Measurements from ENCODE around the gene SASH1. TPM values are rescaled to one million over a fixed set of nuclear protein-coding genes. Genes with fewer than 3 reads are reported as not detected.
"Not testable (repeated sequence)": the region's sequence is repeated elsewhere in the genome, so short reads cannot be mapped to it uniquely, and the experiment has no call there.

The SASH1 gene
- total RNA-seq, 1 donor from 2014 or later, result 91.9 TPM

GRCh38 chr6:148370176-148370575, 27.5 kb downstream of the SASH1 start:
- DNase-seq, result no peak

GRCh38 chr6:148374040-148374774, 31.6 kb downstream of the SASH1 start:
- DNase-seq, result no peak

- no peak for DNase-seq
Observed at GRCh38 chr6:148375401-148375800, 32.8 kb downstream of the SASH1 start.

- DNase-seq, result no peak
Observed at GRCh38 chr6:148379481-148379880, 36.8 kb downstream of the SASH1 start.

DNA sequence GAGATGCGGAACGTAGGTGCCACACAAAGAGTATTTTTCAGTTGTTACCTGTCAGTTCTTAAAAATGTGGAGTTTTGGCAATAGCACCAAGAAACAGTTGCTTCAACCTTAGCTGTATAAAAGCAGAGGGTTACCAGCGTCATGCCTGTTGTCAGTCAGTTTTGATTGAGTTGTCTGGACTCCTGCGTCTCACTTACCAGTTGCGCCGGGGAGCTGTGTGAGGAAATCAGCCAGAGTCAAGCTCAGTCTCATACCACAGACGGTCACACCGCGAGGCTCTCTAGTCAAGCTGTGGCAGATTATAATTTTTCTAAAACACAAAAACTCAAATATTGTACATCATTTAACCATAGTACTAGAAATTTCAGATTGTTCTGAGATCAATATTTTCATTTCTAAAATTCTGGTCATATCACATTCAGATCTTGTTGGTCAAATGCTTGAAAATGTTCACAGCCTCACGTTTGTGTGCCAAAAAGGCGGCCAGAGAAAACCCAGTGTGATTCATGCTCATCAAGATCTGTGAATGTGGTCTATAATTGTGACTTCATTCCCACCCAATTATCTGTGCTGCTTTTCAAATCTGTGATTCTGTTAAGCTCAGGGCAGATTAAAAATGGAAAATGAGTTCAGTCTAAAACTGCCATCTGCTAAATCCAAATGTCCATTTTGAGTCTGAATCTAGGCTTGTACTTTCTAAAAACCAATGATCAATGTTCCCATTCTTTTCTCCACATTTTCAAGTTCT, 37.5 kb downstream of the SASH1 start:
- DNase-seq, result no peak

- not testable (repeated sequence) for DNase-seq
Observed at GRCh38 chr6:148382051-148382450, 39.4 kb downstream of the SASH1 start.

- no peak for DNase-seq
Observed at GRCh38 chr6:148382861-148383260, 40.2 kb downstream of the SASH1 start.

DNA sequence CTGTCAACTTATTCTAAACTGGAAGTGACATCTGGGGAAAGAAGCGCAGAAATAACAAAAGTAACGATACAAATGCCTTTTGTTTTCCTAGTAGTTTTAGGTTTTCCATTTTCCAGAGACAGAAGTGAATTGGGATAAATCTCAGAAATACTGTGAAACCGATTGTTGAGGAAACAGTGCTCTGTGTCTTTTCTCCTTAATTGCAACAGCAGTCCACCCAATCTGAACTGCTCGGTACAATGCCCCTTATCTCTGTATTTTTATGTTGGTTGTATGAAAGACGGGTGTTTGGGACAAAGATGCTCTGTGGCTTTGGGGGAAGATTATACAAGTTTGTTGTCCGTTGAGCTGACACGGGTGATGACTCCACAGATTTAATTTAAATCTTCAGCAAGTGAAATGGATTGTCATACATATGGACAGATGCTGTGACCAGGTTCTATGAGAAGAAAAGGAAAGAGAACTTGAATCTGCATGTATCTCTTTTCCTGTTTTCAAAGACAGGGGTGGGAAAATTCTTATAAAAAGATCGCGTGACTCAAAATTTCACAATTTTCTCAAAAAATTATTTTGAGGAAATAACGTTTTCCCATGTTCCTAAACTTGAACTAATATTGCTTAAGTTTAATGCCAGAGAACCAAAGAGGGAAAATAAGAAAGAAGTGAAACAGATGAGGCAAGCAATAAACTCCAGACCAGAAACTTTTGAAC, 41.2 kb downstream of the SASH1 start:
- DNase-seq, result no peak

- no peak for DNase-seq
Observed at GRCh38 chr6:148385379-148385778, 42.7 kb downstream of the SASH1 start.

- no peak for DNase-seq
Observed at GRCh38 chr6:148388521-148388920, 45.9 kb downstream of the SASH1 start.

GRCh38 chr6:148389086-148389485, 46.4 kb downstream of the SASH1 start:
- DNase-seq, result no peak

DNA sequence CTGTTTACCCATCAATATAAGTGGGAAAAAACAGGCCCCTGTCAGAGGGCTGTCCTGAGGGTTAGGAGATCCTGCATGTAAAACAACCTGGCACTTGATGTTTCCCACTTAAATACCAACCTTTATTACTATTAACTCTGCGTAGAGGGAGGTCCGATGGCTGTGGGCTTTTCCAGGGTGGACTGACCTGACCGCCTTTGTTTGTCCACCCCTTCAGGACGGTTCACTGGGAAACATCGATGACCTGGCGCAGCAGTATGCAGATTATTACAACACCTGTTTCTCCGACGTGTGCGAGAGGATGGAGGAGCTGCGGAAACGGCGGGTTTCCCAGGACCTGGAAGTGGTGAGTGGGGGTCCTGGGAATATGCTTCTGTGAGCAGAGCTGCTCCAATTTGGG, 47.3 kb downstream of the SASH1 start:
- no peak for DNase-seq

- not testable (repeated sequence) for DNase-seq
Observed at GRCh38 chr6:148392127-148392526, 49.5 kb downstream of the SASH1 start.

DNA sequence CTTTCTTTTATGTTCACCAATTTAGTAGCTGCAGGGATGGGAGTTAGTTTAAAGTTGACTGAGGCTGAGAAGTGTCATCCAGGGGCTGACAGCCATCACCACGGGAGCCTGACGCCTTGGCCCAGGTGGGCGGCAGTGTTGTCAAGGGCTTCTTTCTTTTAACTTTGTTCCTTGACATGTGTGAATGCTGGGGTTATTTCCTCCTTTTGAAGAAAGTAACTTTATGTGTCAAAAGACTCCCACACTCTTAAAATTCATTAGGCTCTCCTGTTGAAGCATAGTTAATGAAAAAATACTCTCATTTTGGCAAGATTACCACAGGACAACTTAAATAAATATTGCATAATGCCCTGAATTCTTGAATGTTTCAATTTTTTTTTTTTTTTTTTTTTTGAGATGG, 50.0 kb downstream of the SASH1 start:
- DNase-seq, result no peak

- DNase-seq, result peak; percentile 72
Observed at GRCh38 chr6:148395583-148396101, 53.0 kb downstream of the SASH1 start.

DNA sequence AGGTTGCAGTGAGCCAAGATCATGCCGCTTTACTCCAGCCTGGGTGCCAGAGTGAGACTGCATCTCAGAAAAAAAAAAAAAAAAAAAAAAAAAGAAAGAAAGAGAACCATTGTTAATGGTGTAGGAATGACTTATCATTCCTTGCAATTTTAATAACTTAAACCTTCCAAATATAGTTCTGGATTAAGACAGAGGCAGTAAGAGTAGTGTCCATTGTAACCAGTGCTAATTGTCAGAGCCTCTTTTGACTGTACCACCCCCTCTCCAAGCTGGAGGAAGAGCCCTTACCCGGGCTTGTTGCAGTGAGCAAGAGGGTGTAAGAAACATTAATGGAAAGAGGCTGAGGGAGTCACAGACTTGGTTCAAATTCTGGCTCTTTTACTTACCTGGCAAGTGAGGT, 53.8 kb downstream of the SASH1 start:
- DNase-seq, result no peak

- no peak for DNase-seq
Observed at GRCh38 chr6:148396926-148397325, 54.3 kb downstream of the SASH1 start.

DNA sequence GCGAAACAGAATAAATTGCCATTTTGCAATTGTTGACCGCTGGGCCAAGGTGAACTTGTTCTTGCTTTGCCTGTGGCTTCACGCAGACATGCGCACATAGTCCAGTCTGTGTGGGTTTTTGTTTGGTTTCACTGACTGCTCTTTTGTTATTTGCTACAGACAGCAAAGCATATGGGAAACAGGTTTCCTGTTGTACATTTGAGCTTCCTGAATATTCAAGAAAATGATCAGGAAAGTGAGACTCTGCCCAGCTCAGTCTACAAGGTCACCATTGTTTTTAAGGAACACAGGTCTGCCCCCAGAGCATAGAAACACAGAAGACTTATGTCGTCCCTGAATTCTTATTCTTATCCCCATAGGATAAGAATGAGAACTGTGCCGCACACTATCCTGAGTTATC, 55.6 kb downstream of the SASH1 start:
- no peak for DNase-seq

DNA sequence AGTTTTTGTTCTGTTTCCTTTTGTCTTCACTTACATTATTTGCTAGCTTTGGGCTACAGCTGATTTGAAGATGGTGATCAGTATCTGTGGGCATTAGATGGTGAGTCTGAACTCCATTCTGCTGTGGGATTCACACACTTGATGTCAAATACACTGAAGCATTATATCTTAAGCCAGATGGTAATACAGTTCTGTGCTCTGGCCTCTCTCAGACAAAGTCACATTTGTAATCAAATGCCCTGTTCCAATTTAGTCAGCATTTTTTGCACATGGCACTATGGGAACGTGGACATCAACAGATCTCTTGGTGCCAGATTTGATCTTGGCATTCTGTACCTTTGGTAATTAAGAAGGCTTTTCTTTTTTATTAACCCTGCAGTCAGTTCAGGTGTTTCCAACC, 56.0 kb downstream of the SASH1 start:
- peak; percentile 30 for DNase-seq

- DNase-seq, result no peak
Observed at GRCh38 chr6:148401571-148401970, 58.9 kb downstream of the SASH1 start.

DNA sequence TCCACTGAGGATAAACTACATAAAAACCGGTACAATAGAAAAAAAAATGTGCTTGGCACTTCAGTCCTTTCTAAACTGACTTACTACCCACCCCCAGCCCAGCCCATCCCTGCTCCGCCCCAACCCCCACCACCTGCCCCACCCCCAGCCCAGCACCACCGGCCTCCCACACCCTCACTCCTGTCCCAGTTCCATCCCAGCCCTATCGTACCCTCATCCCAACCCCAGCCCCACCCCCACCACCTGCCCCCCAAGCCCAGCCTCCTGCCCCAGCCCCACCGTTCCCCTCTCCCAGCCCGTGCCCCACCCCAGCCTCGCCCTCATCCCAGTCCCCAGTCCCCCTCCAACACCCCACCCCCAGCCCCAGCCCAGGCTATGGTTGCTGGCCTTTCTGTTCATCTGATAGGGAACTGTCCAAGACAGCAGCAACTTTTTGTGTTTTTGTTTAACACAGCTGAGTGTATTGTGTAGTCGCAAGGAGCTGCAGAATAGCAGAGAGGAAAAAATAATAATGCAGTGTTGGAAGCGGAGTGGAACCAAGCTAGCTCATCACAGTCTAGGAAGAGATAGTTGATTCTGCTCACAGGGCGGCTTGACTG, 61.9 kb downstream of the SASH1 start:
- no peak for DNase-seq

GRCh38 chr6:148405894-148406293, 63.3 kb downstream of the SASH1 start:
- no peak for DNase-seq
